Putamen (tissue), 1 donor: ENCODE data around the gene HSD17B13.
"Not testable (repeated sequence)": the region's sequence is repeated elsewhere in the genome, so short reads cannot be mapped to it uniquely, and the experiment has no call there.

Experiments used
- DNase-seq: peaks from one replicate; pipeline ENCODE4 v3.0.0-alpha.2; 2016; ENCODE audit warnings: low spot score

Gene HSD17B13

GRCh38 chr4:87315000-87315399 lies 7.7 kb downstream of the HSD17B13 start:
- not testable (repeated sequence) for DNase-seq

- DNase-seq, result no peak
These were observed 8.9 kb downstream of the HSD17B13 start for GRCh38 chr4:87313756-87314155.

- no peak for DNase-seq
These were observed 11.0 kb downstream of the HSD17B13 start for GRCh38 chr4:87311684-87312083.

- no peak for DNase-seq
These were observed 11.9 kb downstream of the HSD17B13 start for GRCh38 chr4:87310691-87311335.

GRCh38 chr4:87309625-87310024 lies 13.1 kb downstream of the HSD17B13 start:
- DNase-seq, result no peak

GRCh38 chr4:87306056-87306455 lies 16.6 kb downstream of the HSD17B13 start:
- DNase-seq, result no peak

- DNase-seq, result no peak
These were observed 17.1 kb downstream of the HSD17B13 start for GRCh38 chr4:87305562-87305961.

- no peak for DNase-seq
These were observed 17.8 kb downstream of the HSD17B13 start for GRCh38 chr4:87304745-87305432.

GRCh38 chr4:87299898-87300297 lies 22.8 kb downstream of the HSD17B13 start:
- no peak for DNase-seq

GRCh38 chr4:87298362-87298761 lies 24.3 kb downstream of the HSD17B13 start:
- no peak for DNase-seq

- not testable (repeated sequence) for DNase-seq
These were observed 27.8 kb downstream of the HSD17B13 start for GRCh38 chr4:87294911-87295310.

GRCh38 chr4:87293889-87294288 lies 28.8 kb downstream of the HSD17B13 start:
- not testable (repeated sequence) for DNase-seq

GRCh38 chr4:87286970-87287369 lies 35.7 kb downstream of the HSD17B13 start:
- DNase-seq, result no peak

GRCh38 chr4:87284268-87284667 lies 38.4 kb downstream of the HSD17B13 start:
- not testable (repeated sequence) for DNase-seq

- DNase-seq, result no peak
These were observed 39.5 kb downstream of the HSD17B13 start for GRCh38 chr4:87283151-87283550.

- DNase-seq, result no peak
These were observed 41.1 kb downstream of the HSD17B13 start for GRCh38 chr4:87281603-87282002.

GRCh38 chr4:87278335-87278794 lies 44.3 kb downstream of the HSD17B13 start:
- no peak for DNase-seq

GRCh38 chr4:87275311-87275710 lies 47.4 kb downstream of the HSD17B13 start:
- DNase-seq, result no peak

- DNase-seq, result no peak
These were observed 47.9 kb downstream of the HSD17B13 start for GRCh38 chr4:87274803-87275202.

GRCh38 chr4:87274327-87274726 lies 48.4 kb downstream of the HSD17B13 start:
- DNase-seq, result no peak

GRCh38 chr4:87270825-87271224 lies 51.9 kb downstream of the HSD17B13 start:
- DNase-seq, result no peak

GRCh38 chr4:87270144-87270543 lies 52.5 kb downstream of the HSD17B13 start:
- peak; percentile 70 for DNase-seq

- no peak for DNase-seq
These were observed 54.3 kb downstream of the HSD17B13 start for GRCh38 chr4:87268411-87268810.

- DNase-seq, result no peak
These were observed 55.7 kb downstream of the HSD17B13 start for GRCh38 chr4:87266986-87267385.
